Ectodermal cell (in vitro differentiated cells): ENCODE results near the gene PTGR3.
A peak's percentile ranks its signal among the peaks of the same experiment; 100 is the strongest.

Experiments
- H3K27ac ChIP-seq: 2 replicates; pipeline ENCODE4 v1.7.0; 2013; ENCODE audit warnings: mild to moderate bottlenecking, low read depth, low read length; ENCODE audit not compliant: insufficient read depth, poor library complexity, severe bottlenecking
- H3K27me3 ChIP-seq: 2 replicates; pipeline ENCODE4 v1.7.0; 2013; ENCODE audit warnings: mild to moderate bottlenecking, low read length; ENCODE audit not compliant: insufficient read depth, control insufficient read depth, poor library complexity, severe bottlenecking
- H3K36me3 ChIP-seq: one replicate; pipeline ENCODE4 v1.7.0; 2013; ENCODE audit warnings: low read length; ENCODE audit not compliant: control insufficient read depth, insufficient read depth
- H3K4me1 ChIP-seq: one replicate; pipeline ENCODE4 v1.7.0; 2013; ENCODE audit warnings: low read length; ENCODE audit not compliant: control insufficient read depth, insufficient read depth
- H3K4me3 ChIP-seq: 2 replicates; pipeline ENCODE4 v1.7.0; 2013; ENCODE audit warnings: low read depth, low read length, control low read depth; ENCODE audit not compliant: insufficient read depth
- H3K9me3 ChIP-seq: 2 replicates; pipeline ENCODE4 v1.7.0; 2013; ENCODE audit warnings: mild to moderate bottlenecking, low read length, moderate library complexity; ENCODE audit not compliant: control insufficient read depth
- WGBS, 2 experiments: methylation state at CpG; one replicate each; pipeline ENCODE4 v1.1.7; 2013; ENCODE audit warnings: missing lambda C conversion rate in 2 of 2; 5-methylcytosine and 5-hydroxymethylcytosine counted together

Gene PTGR3

GRCh38 chr18:75215663-75216062 is 6.7 kb upstream of the PTGR3 start:
- Histone ChIP-seq H3K27me3 (peaks cover 42% of the 10 kb centered on the region), H3K27ac (no peak overlapping the region)

GRCh38 chr18:75214766-75215510 is 6.0 kb upstream of the PTGR3 start:
- no peak overlapping the region for H3K27ac ChIP-seq
- no peak overlapping the region for H3K4me3 ChIP-seq
- peaks cover 49% of the 10 kb centered on the region for H3K27me3 ChIP-seq
- H3K36me3 ChIP-seq: no peaks in the 10 kb centered on the region
- H3K9me3 ChIP-seq: no peaks in the 10 kb centered on the region
- H3K4me1 ChIP-seq: peaks cover 4% of the 10 kb centered on the region
- 93 to 94% methylated on average over 12 of the region's 12 CpGs for WGBS, 2 experiments

More at GRCh38 chr18:75215663-75216062, 6.7 kb upstream of the PTGR3 start:
- WGBS, 2 experiments: 89 to 90% methylated on average over 3 of the region's 4 CpGs
- Histone ChIP-seq H3K4me1 (no peaks in the 10 kb centered on the region), H3K9me3 (no peaks in the 10 kb centered on the region), H3K4me3 (no peak overlapping the region), H3K36me3 (no peaks in the 10 kb centered on the region)

GRCh38 chr18:75214332-75214690 is 5.4 kb upstream of the PTGR3 start:
- Histone ChIP-seq H3K36me3 (no peaks in the 10 kb centered on the region), H3K4me3 (no peak overlapping the region), H3K4me1 (peaks cover 4% of the 10 kb centered on the region), H3K27me3 (peaks cover 55% of the 10 kb centered on the region), H3K27ac (no peak overlapping the region), H3K9me3 (no peaks in the 10 kb centered on the region)
- 92 to 97% methylated on average over 5 of the region's 5 CpGs for WGBS, 2 experiments

GRCh38 chr18:75213611-75214331 is 4.8 kb upstream of the PTGR3 start:
- WGBS, 2 experiments: 79 to 83% methylated on average over 5 of the region's 5 CpGs
- Histone ChIP-seq H3K27ac (no peak overlapping the region), H3K27me3 (peaks cover 57% of the 10 kb centered on the region), H3K4me3 (no peak overlapping the region), H3K4me1 (peaks cover 4% of the 10 kb centered on the region), H3K9me3 (no peaks in the 10 kb centered on the region), H3K36me3 (no peaks in the 10 kb centered on the region)

- Histone ChIP-seq H3K27ac (no peak overlapping the region), H3K27me3 (peaks cover 64% of the 10 kb centered on the region)
Measured at GRCh38 chr18:75212751-75213090, 3.8 kb upstream of the PTGR3 start.

GRCh38 chr18:75211953-75212750 is 3.2 kb upstream of the PTGR3 start:
- H3K27ac ChIP-seq: no peak overlapping the region
- H3K4me3 ChIP-seq: peak overlapping the region; percentile 36
- H3K36me3 ChIP-seq: no peaks in the 10 kb centered on the region
- no peaks in the 10 kb centered on the region for H3K9me3 ChIP-seq
- 4 to 5% methylated on average over 38 of the region's 38 CpGs for WGBS, 2 experiments
- peaks cover 13% of the 10 kb centered on the region for H3K4me1 ChIP-seq
- peaks cover 70% of the 10 kb centered on the region for H3K27me3 ChIP-seq

More at GRCh38 chr18:75212751-75213090, 3.8 kb upstream of the PTGR3 start:
- H3K4me1 ChIP-seq: peaks cover 7% of the 10 kb centered on the region
- no peaks in the 10 kb centered on the region for H3K9me3 ChIP-seq
- H3K36me3 ChIP-seq: no peaks in the 10 kb centered on the region
- WGBS, 2 experiments: 71 to 74% methylated on average over 5 of the region's 5 CpGs
- H3K4me3 ChIP-seq: no peak overlapping the region

- Histone ChIP-seq H3K27me3 (peaks cover 75% of the 10 kb centered on the region), H3K4me1 (peaks cover 18% of the 10 kb centered on the region), H3K4me3 (peak overlapping the region; percentile 36), H3K27ac (no peak overlapping the region), H3K36me3 (no peaks in the 10 kb centered on the region), H3K9me3 (no peaks in the 10 kb centered on the region)
- 1% methylated on average over 66 of the region's 66 CpGs for WGBS, 2 experiments
Measured at GRCh38 chr18:75211626-75211952, 2.6 kb upstream of the PTGR3 start.

- Histone ChIP-seq H3K4me1 (peaks cover 21% of the 10 kb centered on the region), H3K27ac (no peak overlapping the region), H3K9me3 (no peaks in the 10 kb centered on the region), H3K36me3 (no peaks in the 10 kb centered on the region), H3K27me3 (peaks cover 80% of the 10 kb centered on the region), H3K4me3 (peak overlapping the region; percentile 64)
- 0 to 1% methylated on average over 64 of the region's 64 CpGs for WGBS, 2 experiments
Measured at GRCh38 chr18:75211002-75211621, 2.2 kb upstream of the PTGR3 start.

- peaks cover 22% of the 10 kb centered on the region for H3K4me1 ChIP-seq
- peaks cover 87% of the 10 kb centered on the region for H3K27me3 ChIP-seq
- H3K9me3 ChIP-seq: no peaks in the 10 kb centered on the region
- 3 to 5% methylated on average over 12 of the region's 15 CpGs for WGBS, 2 experiments
- peak within 1 kb of the TSS; percentile 76 for H3K4me3 ChIP-seq
- H3K27ac ChIP-seq: peak within 1 kb of the TSS; percentile 26
- no peaks in the 10 kb centered on the region for H3K36me3 ChIP-seq
Measured at GRCh38 chr18:75210274-75211001, 1.5 kb upstream of the PTGR3 start, which contains the start of gene TSHZ1. Gene TSHZ1, plus strand, starts transcription at chr18:75210797. Its CDS starts 1,080 bp downstream, at chr18:75211877.
